ENCODE data around the gene WDR87.
"Not testable (repeated sequence)": the region's sequence is repeated elsewhere in the genome, so short reads cannot be mapped to it uniquely, and the experiment has no call there.

Gene WDR87

GRCh38 chr19:37930416-37930815 is 24.0 kb upstream of the WDR87 start:
- DNase-seq (ENCODE audit: low read depth in 3 of 3) = no peak

- no peak for DNase-seq (ENCODE audit: low read depth in 3 of 3)
Measured at GRCh38 chr19:37929355-37929923, 23.0 kb upstream of the WDR87 start.

DNA sequence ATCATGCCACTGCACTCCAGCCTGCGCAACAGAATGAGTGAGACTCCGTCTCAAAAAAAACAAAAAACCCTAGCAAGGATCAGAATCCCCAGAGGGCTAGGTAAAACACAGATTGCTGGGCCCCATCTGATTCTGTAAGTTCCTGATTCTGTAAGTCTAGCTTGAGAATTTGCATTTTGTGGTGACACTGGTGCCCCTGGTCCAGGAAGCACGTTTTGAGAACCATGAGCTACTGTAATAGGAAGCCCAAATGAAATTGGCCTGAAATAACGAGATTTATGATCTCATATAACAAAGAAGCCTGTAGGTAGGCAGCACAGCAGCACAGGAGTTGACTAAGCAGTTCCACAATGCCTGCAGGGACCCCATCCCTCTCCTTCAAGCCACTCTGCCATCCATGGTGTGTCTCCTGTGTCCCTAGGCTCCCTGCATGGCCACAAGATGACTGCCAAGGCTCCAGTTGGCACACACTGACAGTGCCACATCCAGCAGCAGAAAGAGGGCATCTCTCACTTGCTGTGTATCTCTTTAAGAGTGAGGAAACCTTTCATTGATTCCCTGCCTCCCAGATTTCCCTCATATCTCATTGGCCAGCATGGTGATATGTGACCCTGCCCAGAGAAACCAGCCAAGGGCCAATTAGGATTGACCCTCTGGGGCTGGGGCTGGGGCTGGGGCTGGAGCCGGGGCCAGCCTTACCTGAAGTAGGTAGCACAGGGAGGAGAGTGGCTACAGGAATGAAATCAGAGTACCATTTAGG is 22.3 kb upstream of the WDR87 start:
- no peak for DNase-seq (ENCODE audit: low read depth in 3 of 3)

DNA sequence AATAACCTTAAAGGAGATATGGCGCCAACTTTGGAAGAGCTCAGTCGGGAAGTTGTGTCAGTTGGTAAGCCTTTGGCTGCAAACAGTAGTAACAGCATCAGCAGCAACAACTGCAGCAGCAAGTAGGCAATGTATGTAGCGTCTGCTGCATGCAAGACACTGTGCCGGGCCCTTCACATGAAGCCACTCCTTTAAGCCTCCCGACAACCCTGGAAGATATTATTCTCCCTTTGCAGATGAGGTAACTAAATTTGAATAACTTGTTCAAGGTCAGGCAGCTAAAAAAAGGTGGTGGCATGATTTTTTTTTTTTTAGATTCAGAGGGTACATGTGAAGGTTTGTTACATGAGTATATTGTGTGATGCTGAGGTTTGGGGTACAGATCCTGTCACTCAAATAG is 20.3 kb upstream of the WDR87 start:
- DNase-seq (ENCODE audit: low read depth in 3 of 3) = no peak

DNA sequence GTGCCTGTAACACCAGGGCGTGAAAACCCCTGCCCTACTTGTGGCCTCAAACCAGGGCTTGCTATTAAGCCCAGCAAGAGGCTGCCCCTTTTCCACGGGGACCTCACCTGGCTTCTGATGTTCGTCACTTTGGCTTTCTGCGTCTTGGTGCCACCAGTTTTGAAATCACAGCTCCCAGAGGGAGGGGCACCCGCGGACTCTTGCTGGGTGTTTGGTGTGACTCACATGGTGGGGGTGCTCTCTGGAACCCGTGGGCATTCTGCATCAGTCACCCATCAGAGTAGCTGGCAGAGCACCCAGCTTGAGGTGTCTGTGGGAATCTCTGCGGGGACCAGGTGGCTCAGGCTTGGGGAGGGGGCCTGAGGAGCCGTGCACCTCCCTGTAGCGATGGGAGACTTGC is 19.9 kb upstream of the WDR87 start:
- no peak for DNase-seq (ENCODE audit: low read depth in 3 of 3)

GRCh38 chr19:37925212-37925611 is 18.8 kb upstream of the WDR87 start:
- no peak for DNase-seq (ENCODE audit: low read depth in 3 of 3)

DNA sequence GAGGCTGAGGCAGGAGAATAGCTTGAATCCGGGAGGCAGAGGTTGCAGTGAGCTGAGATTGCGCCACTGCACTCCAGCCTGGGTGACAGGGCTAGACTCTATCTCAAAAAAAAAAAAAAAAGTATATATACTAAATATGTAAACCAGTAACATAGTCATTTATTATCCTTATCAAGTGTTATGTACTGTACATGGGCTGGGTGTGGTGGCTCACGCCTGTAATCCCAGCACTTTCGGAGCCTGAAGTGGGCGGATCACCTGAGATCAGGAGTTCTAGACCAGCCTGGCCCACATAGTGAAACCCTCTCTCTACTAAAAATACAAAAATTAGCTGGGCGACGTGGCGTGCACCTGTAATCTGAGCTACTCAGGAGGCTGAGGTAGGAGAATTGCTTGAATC is 18.2 kb upstream of the WDR87 start:
- not testable (repeated sequence) for DNase-seq (ENCODE audit: low read depth in 3 of 3)

DNA sequence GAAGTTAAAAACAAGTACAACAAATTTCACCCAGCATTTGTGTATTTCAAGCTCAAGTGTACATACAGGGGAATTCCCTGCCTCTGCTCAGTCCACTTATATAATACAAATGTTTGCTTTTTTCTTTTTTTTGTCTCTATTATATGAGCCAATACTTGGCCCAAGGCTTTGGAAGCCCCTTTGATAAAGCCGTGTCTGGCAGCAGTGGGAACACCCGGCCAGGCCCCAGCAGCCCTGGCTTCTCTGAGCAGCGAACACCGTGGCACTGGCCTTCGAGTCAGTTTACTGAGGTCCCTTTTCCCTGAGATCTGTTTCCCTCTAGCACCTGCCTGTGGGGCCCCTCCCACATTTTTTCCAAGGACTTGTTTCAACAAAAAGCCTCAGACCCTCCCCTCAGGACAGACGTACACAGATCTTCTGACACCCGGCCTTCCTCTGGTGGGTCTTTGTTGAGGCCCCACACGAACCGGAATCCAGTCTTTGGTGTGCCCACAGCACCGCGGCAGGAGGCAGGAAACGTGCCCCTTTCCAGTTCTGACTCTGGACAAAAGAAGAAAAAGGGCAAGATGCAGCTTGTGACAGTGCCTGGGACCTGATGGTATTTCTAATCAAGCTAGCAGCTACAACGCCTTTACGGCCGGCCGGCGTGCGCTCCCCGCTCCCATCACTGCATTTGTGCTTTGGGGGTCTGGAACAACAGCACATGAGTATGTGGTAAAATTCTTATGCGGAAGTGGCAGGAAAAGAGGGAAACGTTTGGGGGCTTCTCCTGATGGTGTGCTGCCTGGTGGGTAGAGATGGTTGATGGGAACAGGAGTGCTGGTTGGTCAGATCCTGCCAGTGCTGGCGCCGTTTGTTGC is 14.4 kb upstream of the WDR87 start:
- no peak for DNase-seq (ENCODE audit: low read depth in 3 of 3)

DNA sequence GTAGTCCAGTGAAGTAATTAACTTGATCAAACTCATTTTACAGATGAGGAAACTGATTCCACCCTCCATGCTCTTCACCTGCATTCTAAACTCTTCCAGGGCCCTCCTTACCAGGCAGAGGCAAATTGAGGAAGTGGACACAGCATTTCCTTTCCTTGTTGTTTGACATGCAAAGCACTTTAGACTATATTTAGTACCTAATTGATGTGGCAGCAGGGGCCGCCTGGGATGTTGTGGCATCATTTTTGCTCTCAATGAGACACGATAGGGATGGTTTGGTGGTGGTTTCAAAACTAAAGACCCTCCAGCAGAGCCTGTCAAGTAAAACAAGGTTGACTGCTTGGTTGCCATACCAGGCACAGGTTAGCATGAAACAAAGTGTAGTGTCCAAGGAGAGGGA is 8.5 kb upstream of the WDR87 start:
- DNase-seq (ENCODE audit: low read depth in 3 of 3) = no peak

- DNase-seq (ENCODE audit: low read depth in 3 of 3) = no peak
Measured at GRCh38 chr19:37909661-37910199, 3.3 kb upstream of the WDR87 start.

GRCh38 chr19:37907735-37908455 is 1.5 kb upstream of the WDR87 start:
- DNase-seq (ENCODE audit: low read depth in 3 of 3) = no peak

GRCh38 chr19:37906869-37907734 is 708 bp upstream of the WDR87 start, which contains the start of gene SIPA1L3:
Gene SIPA1L3 (plus strand): TSS chr19:37907208. CDS start chr19:38081566, 174,358 bp downstream.
- DNase-seq (ENCODE audit: low read depth in 3 of 3) = peak; percentile 89 to 90 (median 90)

GRCh38 chr19:37903096-37903495 is 3.3 kb downstream of the WDR87 start:
- DNase-seq (ENCODE audit: low read depth in 3 of 3) = no peak

DNA sequence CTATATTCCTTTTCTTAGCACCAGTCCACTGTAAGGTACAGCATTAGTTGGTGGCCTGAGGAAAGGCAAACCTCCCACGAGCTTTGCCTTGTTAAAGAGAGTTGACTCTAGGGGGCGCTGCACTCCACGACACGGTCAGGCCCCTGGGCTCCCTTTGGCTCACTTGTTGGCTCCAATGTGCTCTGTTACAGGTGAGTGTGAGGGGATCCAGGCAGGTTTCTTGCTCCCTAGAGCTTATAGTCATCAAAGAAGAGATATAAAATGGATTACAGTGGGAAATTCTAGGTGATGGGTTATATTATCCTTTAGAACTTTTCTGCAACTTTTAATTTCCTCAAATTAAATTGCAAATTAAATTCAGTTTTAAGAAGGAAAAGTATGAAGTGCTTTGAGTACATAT is 3.7 kb downstream of the WDR87 start:
- peak; percentile 68 to 85 (median 81) for DNase-seq (ENCODE audit: low read depth in 3 of 3)

GRCh38 chr19:37899966-37900365 is 6.4 kb downstream of the WDR87 start:
- DNase-seq (ENCODE audit: low read depth in 3 of 3) = no peak

GRCh38 chr19:37899453-37899852 is 6.9 kb downstream of the WDR87 start:
- DNase-seq (ENCODE audit: low read depth in 3 of 3) = no peak

- DNase-seq (ENCODE audit: low read depth in 3 of 3) = no peak
Measured at GRCh38 chr19:37896180-37896579, 10.2 kb downstream of the WDR87 start.

DNA sequence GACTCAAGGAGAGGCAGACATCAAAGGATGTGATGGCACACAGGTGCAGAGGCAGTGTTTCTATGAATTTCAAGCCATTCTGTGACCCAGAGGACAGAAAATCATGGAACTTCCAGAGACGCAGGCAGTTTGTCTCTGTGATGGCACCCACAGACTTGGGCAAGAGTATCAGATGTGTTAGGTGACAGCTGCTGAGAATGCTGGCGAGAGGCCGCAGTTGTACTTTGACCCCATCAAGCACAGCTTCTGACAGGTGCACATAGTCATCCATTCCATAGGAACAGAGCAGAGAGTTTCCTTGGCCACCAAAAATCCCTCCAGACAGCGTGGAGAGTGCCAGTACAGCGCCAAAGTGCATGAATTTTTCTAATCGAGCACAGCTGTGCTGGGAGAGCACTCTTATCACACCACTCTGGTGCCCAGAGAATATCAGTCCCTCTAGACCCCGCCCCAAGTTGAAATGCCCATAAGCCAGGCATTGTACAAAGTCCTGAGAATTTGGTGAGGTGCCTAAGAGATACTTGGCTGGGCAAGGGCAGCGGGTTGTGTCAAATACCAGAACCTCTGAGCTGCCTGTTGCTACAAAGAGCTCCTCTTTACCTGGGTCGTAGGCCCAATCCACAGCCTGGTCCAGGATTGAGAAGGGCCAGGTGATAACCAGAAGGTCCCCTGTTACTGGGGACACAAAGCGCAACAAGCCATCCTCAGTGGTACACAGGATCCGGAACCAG is 12.4 kb downstream of the WDR87 start:
- no peak for DNase-seq (ENCODE audit: low read depth in 3 of 3)

GRCh38 chr19:37886571-37886970 is 19.8 kb downstream of the WDR87 start:
- DNase-seq (ENCODE audit: low read depth in 3 of 3) = no peak

- no peak for DNase-seq (ENCODE audit: low read depth in 3 of 3)
Measured at GRCh38 chr19:37885392-37885791, 21.0 kb downstream of the WDR87 start.

Measured in stimulated activated CD4-positive, alpha-beta T cell treated with anti-CD3 and anti-CD28 coated beads, TNF-alpha, amount 100 ng/mL, for 48 hours (primary cell).